Suprapubic skin (tissue), 4 donors: ENCODE data around the gene YIPF2. TPM values are rescaled to one million over a fixed set of nuclear protein-coding genes. Genes with fewer than 3 reads are reported as not detected.

Experiments used
- DNase-seq, 2 donors: peaks; one replicate each; pipeline ENCODE4 v3.0.0-alpha.2; 2019; ENCODE audit warnings: low spot score in 2 of 2
- H3K27ac ChIP-seq: fragments of 200-600 bp; sonication (generic); one replicate; pipeline ENCODE4 v1.5.1; 2019
- H3K27me3 ChIP-seq: fragments of 200-600 bp; sonication (generic); one replicate; pipeline ENCODE4 v1.5.1; 2019
- H3K36me3 ChIP-seq: fragments of 200-600 bp; sonication (generic); one replicate; pipeline ENCODE4 v1.5.1; 2019
- H3K4me1 ChIP-seq: fragments of 200-600 bp; sonication (generic); one replicate; pipeline ENCODE4 v1.5.1; 2019
- H3K4me3 ChIP-seq: fragments of 200-600 bp; sonication (generic); one replicate; pipeline ENCODE4 v1.5.1; 2019; ENCODE audit warnings: mild to moderate bottlenecking
- H3K9me3 ChIP-seq: fragments of 200-600 bp; sonication (generic); one replicate; pipeline ENCODE4 v1.5.1; 2019
- EP300 ChIP-seq: sonication (generic); formaldehyde crosslinking; IDR thresholded peaks from one replicate; pipeline ENCODE4 v1.6.1; 2017; ENCODE audit warnings: antibody characterized with exemption
- POLR2A ChIP-seq, 2 donors: fragments of 450-650 bp; IDR thresholded peaks; one replicate each; pipeline ENCODE4 v1.6.1; 2017; ENCODE audit warnings: antibody characterized with exemption in 2 of 2, mild to moderate bottlenecking in 2 of 2, moderate library complexity in 2 of 2
- POLR2AphosphoS5 ChIP-seq, 3 donors: sonication (generic); formaldehyde crosslinking; IDR thresholded peaks; one replicate each; pipeline ENCODE4 v1.6.1; 2017; ENCODE audit warnings: antibody characterized with exemption in 3 of 3
- WGBS: methylation state at CpG from one replicate; pipeline ENCODE4 v1.1.5; 2018; 5-methylcytosine and 5-hydroxymethylcytosine counted together
- total RNA-seq, 4 donors: library from RNA; depleted of rRNA; stranded (reverse); fragments of >200 nt; gene quantifications; one replicate each; pipeline ENCODE4 v1.1.0, GENCODE V29; 2016
- TF ChIP-seq, protein P1 (sequence below), 2 donors: fragments of 200-600 bp in 1 of 2; fragments of 450-650 bp in 1 of 2; sonication (generic) in 1 of 2; IDR thresholded peaks; one replicate each; pipeline ENCODE4 v1.5.1; 2016 to 2019; ENCODE audit warnings: antibody characterized with exemption in 2 of 2, mild to moderate bottlenecking in 1 of 2, moderate library complexity in 1 of 2

Gene YIPF2
- total RNA-seq, result 10 to 100 TPM; 32.4 to 68.0 (median 50.2) TPM

DNA sequence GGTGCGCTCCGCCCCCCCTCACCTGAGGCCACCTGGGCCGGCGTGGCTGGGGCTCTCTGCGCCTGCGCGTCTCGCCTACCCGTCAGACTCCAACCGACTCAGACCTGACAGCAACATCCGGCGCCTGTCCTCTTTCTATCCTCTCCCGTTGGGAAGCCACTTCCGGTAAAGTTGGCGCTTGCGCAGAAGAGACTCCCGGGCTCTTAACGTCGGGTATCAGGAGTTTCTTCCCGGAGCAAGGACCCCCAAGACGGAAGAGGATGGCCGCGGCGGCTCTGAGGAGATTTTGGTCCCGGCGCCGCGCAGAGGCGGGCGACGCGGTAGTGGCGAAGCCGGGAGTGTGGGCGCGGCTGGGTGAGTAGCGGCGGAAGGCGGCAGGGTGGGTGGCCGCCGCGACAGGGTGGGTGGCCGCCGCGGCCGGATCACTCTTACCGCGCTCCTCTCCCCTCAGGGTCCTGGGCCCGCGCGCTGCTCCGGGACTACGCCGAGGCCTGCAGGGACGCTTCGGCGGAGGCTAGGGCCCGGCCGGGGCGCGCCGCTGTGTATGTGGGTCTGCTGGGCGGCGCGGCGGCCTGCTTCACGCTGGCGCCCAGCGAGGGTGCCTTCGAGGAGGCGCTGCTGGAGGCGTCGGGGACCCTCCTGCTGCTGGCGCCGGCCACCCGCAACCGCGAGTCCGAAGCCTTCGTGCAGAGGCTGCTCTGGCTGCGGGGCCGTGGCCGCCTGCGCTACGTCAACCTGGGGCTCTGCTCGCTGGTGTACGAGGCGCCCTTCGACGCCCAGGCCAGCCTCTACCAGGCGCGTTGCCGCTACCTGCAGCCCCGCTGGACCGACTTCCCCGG, at the start of gene YIPF2, which contains the start of gene TIMM29:
Gene YIPF2, minus strand, starts transcription at position 77 of the 839 bp plus-strand sequence. CDS start 229 bp downstream, outside the sequence.
Gene TIMM29, plus strand, starts transcription at position 249 of the 839 bp plus-strand sequence. Its CDS starts 12 bp downstream, at position 261.
- H3K4me1 ChIP-seq, result peaks cover 34% of the 10 kb centered on the region
- peaks cover 23% of the 10 kb centered on the region for H3K36me3 ChIP-seq
- under 1% methylated on average over 36 of the region's 96 CpGs for WGBS
- H3K27me3 ChIP-seq, result no peaks in the 10 kb centered on the region
- H3K9me3 ChIP-seq, result no peaks in the 10 kb centered on the region
- TF ChIP-seq POLR2A (IDR thresholded peaks at IDR 0.05) (no peak), POLR2AphosphoS5 (IDR thresholded peaks at IDR 0.05) (peak in 2 of 3 donors; percentile 12 to 47)
- peak within 1 kb of the TSS; percentile 99 for H3K4me3 ChIP-seq
- H3K27ac ChIP-seq, result peak within 1 kb of the TSS; percentile 92
- DNase-seq, result peak; percentile 97 to 98

DNA sequence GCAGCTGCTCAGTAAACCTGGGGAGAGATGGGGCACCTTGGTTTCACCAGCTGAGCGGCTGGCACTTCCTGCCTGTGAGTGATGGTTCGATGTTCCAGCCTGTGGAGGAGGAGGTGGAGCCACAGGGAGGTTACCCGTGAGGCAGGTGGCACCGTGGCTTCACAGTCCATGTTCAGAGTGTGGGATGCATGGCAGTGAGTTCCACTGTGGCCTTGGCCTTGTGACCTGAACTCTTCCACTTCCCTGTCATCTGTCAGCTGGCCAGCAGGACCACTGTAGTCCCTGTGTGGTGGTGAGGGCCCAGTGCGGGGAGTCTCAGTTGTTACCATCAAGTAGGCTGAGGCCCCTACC, 49.3 kb upstream of the YIPF2 start:
- no peaks in the 10 kb centered on the region for H3K9me3 ChIP-seq
- H3K4me3 ChIP-seq, result no peak overlapping the region
- no peaks in the 10 kb centered on the region for H3K36me3 ChIP-seq
- TF ChIP-seq, protein P1, sequence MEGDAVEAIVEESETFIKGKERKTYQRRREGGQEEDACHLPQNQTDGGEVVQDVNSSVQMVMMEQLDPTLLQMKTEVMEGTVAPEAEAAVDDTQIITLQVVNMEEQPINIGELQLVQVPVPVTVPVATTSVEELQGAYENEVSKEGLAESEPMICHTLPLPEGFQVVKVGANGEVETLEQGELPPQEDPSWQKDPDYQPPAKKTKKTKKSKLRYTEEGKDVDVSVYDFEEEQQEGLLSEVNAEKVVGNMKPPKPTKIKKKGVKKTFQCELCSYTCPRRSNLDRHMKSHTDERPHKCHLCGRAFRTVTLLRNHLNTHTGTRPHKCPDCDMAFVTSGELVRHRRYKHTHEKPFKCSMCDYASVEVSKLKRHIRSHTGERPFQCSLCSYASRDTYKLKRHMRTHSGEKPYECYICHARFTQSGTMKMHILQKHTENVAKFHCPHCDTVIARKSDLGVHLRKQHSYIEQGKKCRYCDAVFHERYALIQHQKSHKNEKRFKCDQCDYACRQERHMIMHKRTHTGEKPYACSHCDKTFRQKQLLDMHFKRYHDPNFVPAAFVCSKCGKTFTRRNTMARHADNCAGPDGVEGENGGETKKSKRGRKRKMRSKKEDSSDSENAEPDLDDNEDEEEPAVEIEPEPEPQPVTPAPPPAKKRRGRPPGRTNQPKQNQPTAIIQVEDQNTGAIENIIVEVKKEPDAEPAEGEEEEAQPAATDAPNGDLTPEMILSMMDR (IDR thresholded peaks at IDR 0.05), result no peak
- TF ChIP-seq POLR2A (IDR thresholded peaks at IDR 0.05), result no peak
- no peak for TF ChIP-seq POLR2AphosphoS5 (IDR thresholded peaks at IDR 0.05)
- no peak for TF ChIP-seq EP300
- no peaks in the 10 kb centered on the region for H3K27me3 ChIP-seq
- H3K27ac ChIP-seq, result no peak overlapping the region
- 100% methylated on average over 1 of the region's 5 CpGs for WGBS
- H3K4me1 ChIP-seq, result peaks cover 27% of the 10 kb centered on the region
- DNase-seq, result no peak

DNA sequence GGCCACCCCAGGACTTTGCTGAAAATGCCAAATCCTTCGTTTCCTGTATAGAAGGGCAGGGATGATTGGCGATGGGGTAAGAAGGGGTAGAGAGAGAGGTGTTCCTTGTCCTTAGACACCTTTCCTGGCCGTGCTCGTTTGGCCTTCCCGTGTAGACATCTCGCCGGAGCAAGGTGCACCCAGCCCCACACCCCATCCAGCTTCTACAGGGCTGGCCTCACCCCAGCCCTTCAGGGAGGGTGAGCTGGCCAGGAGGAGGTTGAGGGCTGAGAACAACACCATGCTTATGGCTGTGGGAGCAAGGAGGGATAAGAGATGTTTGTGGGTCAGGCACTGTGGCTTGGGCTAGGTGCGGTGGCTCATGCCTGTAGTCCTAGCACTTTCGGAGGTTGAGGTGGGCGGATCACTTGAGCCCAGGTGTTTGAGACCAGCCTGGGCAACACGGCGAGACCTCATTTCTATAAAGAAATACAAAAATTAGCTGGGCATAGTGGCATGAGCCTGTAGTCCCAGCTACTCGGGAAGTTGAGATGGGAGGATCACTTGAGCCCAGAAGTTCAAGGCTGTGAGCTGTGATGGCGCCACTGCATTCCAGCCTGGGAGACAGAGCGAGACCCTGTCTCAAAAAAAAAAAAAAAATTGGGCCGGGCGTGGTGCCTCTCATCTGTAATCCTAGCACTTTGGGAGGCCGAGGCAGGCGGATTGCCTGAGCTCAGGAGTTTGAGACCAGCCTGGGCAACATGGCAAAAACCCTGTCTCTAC, 47.9 kb upstream of the YIPF2 start:
- Histone ChIP-seq H3K27me3 (no peaks in the 10 kb centered on the region), H3K9me3 (no peaks in the 10 kb centered on the region), H3K36me3 (no peaks in the 10 kb centered on the region), H3K4me1 (peaks cover 27% of the 10 kb centered on the region), H3K27ac (peak overlapping the region; percentile 56), H3K4me3 (no peak overlapping the region)
- no peak for DNase-seq
- 76% methylated on average over 19 of the region's 19 CpGs for WGBS
- TF ChIP-seq POLR2AphosphoS5 (IDR thresholded peaks at IDR 0.05) (no peak), EP300 (no peak), POLR2A (IDR thresholded peaks at IDR 0.05) (no peak)
- TF ChIP-seq, protein P1 (IDR thresholded peaks at IDR 0.05), result no peak

DNA sequence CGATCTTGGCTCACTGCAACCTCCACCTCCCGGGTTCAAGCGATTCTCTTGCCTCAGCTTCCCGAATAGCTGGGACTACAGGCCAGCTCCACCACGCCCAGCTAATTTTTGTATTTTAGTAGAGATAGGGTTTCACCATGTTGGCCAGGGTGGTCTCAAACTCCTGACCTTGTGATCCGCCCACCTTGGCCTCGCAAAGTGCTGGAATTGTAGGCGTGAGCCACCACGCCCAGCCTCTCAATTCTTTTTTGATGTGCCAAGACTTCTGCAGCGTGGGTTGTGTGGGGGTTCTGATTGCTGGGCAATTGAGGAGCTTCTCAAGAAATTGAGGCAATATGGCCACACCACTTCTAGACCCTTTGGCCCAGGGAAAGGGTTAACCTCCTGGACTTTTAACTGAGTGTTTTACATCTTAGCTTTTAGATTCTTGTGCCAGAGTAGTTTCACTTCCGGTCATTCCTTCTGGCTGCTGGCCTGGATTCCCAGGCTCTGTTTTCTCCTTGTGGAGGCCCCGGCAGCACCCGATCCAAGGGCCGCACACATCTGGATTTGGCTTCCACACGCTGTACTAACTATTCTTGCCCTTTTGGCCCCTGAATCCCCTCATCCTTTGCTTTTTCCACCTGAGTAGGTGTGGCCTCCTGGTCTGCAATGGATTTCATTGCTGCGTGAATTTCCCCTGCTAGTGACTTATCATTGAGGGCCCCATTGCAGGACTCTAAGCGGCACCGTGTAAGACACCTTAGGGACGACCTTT, 47.1 kb upstream of the YIPF2 start:
- no peak for DNase-seq
- 61% methylated on average over 19 of the region's 19 CpGs for WGBS
- TF ChIP-seq, protein P1 (IDR thresholded peaks at IDR 0.05), result no peak
- no peak for TF ChIP-seq POLR2AphosphoS5 (IDR thresholded peaks at IDR 0.05)
- no peak for TF ChIP-seq EP300
- no peak for TF ChIP-seq POLR2A (IDR thresholded peaks at IDR 0.05)
- Histone ChIP-seq H3K9me3 (no peaks in the 10 kb centered on the region), H3K4me3 (no peak overlapping the region), H3K27ac (peak overlapping the region; percentile 56), H3K27me3 (no peaks in the 10 kb centered on the region), H3K36me3 (no peaks in the 10 kb centered on the region), H3K4me1 (peaks cover 27% of the 10 kb centered on the region)

DNA sequence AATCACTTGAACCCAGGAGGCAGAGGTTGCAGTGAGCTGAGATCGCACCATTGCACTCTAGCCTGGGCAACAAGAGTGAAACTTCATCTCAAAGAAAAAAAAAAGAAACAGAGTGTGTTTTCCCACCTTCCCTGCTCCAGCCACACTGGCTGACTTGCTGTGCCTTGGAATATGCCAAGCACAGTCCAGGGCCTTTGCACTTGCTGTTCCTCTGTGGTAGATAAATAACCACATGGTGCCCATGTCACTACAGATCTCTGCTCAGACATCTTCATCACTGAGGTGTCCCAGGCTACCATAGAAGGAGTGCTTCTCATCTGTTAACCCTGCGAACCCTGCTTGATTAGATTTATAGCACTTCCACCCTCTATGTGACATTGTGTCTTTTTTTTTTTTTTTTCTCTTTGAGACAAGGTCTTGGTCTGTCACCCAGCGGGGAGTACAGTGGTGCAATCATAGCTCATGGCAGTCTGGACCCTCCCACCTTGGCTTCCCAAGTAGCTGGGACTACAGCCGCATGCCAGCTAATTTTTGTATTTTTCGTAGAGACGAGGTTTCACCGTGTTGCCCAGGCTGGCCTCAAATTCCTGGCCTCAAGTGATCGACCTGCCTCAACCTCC, 42.8 kb upstream of the YIPF2 start:
- H3K4me1 ChIP-seq, result peaks cover 29% of the 10 kb centered on the region
- WGBS, result 88% methylated on average over 8 of the region's 8 CpGs
- H3K27ac ChIP-seq, result no peak overlapping the region
- H3K36me3 ChIP-seq, result no peaks in the 10 kb centered on the region
- TF ChIP-seq POLR2AphosphoS5 (IDR thresholded peaks at IDR 0.05) (no peak), POLR2A (IDR thresholded peaks at IDR 0.05) (no peak), EP300 (no peak)
- TF ChIP-seq, protein P1 (IDR thresholded peaks at IDR 0.05), result no peak
- H3K27me3 ChIP-seq, result no peaks in the 10 kb centered on the region
- DNase-seq, result no peak
- H3K9me3 ChIP-seq, result no peaks in the 10 kb centered on the region
- H3K4me3 ChIP-seq, result no peak overlapping the region
